IPS-NIHi11 (cell line): ENCODE measurements around the gene B4GALT3.

Source experiments
- DNase-seq: peaks from one replicate; pipeline ENCODE4 v3.0.0; 2012; ENCODE audit warnings: mixed read lengths, low spot score

Gene B4GALT3

GRCh38 chr1:161206411-161207140, 29.3 kb upstream of the B4GALT3 start:
- DNase-seq: no peak

GRCh38 chr1:161201836-161202712, 24.8 kb upstream of the B4GALT3 start, which contains the start of gene NDUFS2:
Gene NDUFS2, plus strand, starts transcription at chr1:161202367. Its CDS starts 19 bp downstream, at chr1:161202386.
- DNase-seq: peak; percentile 87

GRCh38 chr1:161200992-161201835, 23.9 kb upstream of the B4GALT3 start:
- DNase-seq: no peak

GRCh38 chr1:161200421-161200991, 23.2 kb upstream of the B4GALT3 start:
- no peak for DNase-seq

- no peak for DNase-seq
Measured at GRCh38 chr1:161199506-161200139, 22.3 kb upstream of the B4GALT3 start.

- no peak for DNase-seq
Measured at GRCh38 chr1:161198897-161199431, 21.7 kb upstream of the B4GALT3 start, which contains the start of gene ADAMTS4. Gene ADAMTS4, minus strand, starts transcription at chr1:161199054. Its CDS starts 427 bp downstream, at chr1:161198627.

GRCh38 chr1:161198194-161198896, 21.0 kb upstream of the B4GALT3 start:
- peak; percentile 86 for DNase-seq

GRCh38 chr1:161197560-161198193, 20.4 kb upstream of the B4GALT3 start:
- no peak for DNase-seq

- no peak for DNase-seq
Measured at GRCh38 chr1:161196521-161197451, 19.5 kb upstream of the B4GALT3 start.

- DNase-seq: no peak
Measured at GRCh38 chr1:161196111-161196510, 18.8 kb upstream of the B4GALT3 start.

GRCh38 chr1:161195171-161195570, 17.9 kb upstream of the B4GALT3 start:
- no peak for DNase-seq

- DNase-seq: no peak
Measured at GRCh38 chr1:161193561-161194235, 16.4 kb upstream of the B4GALT3 start.

GRCh38 chr1:161192476-161193465, 15.5 kb upstream of the B4GALT3 start:
- DNase-seq: peak; percentile 84

GRCh38 chr1:161191971-161192370, 14.7 kb upstream of the B4GALT3 start:
- DNase-seq: no peak

GRCh38 chr1:161190962-161191521, 13.7 kb upstream of the B4GALT3 start:
- no peak for DNase-seq

- no peak for DNase-seq
Measured at GRCh38 chr1:161189036-161189435, 11.7 kb upstream of the B4GALT3 start.
